Measurements from ENCODE around the gene ERAP2. TPM values are rescaled to one million over a fixed set of nuclear protein-coding genes. Genes with fewer than 3 reads are reported as not detected.
A peak's percentile ranks its signal among the peaks of the same experiment; 100 is the strongest.

Gene ERAP2
- total RNA-seq, 2 donors from 2014 or later: 7.5 to 24.7 TPM

- H3K36me3 ChIP-seq (replicated peaks in 1 of 2; ENCODE audit: insufficient read depth in 1 of 2, low read depth in 2 of 2): no peaks in the 10 kb centered on the region
- peak; percentile 38 to 58 (median 44) for DNase-seq
- peak; percentile 1 for ATAC-seq
- 0 to 1% methylated on average over 16 to 27 of the region's 27 CpGs for WGBS, 2 donors
- no peaks in the 10 kb centered on the region for H3K27me3 ChIP-seq
- no peak for TF ChIP-seq POLR2A (IDR thresholded peaks at IDR 0.05)
- TF ChIP-seq, protein P1, sequence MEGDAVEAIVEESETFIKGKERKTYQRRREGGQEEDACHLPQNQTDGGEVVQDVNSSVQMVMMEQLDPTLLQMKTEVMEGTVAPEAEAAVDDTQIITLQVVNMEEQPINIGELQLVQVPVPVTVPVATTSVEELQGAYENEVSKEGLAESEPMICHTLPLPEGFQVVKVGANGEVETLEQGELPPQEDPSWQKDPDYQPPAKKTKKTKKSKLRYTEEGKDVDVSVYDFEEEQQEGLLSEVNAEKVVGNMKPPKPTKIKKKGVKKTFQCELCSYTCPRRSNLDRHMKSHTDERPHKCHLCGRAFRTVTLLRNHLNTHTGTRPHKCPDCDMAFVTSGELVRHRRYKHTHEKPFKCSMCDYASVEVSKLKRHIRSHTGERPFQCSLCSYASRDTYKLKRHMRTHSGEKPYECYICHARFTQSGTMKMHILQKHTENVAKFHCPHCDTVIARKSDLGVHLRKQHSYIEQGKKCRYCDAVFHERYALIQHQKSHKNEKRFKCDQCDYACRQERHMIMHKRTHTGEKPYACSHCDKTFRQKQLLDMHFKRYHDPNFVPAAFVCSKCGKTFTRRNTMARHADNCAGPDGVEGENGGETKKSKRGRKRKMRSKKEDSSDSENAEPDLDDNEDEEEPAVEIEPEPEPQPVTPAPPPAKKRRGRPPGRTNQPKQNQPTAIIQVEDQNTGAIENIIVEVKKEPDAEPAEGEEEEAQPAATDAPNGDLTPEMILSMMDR (IDR thresholded peaks at IDR 0.05): no peak
- no peaks in the 10 kb centered on the region for H3K9me3 ChIP-seq
- H3K4me3 ChIP-seq: peak overlapping the region; percentile 62 to 91
- H3K27ac ChIP-seq: peak overlapping the region; percentile 89 to 96 (median 96)
- H3K4me1 ChIP-seq: peaks cover 36% of the 10 kb centered on the region
- intact Hi-C loops (cut with DNase I): no loop called here
Measured at GRCh38 chr5:96936431-96937320, 60.4 kb downstream of the ERAP2 start.

- no peak overlapping the region for H3K27ac ChIP-seq
- intact Hi-C loops (cut with DNase I): no loop called here
- ATAC-seq (no peak), DNase-seq (no peak)
- peaks cover 17% of the 10 kb centered on the region for H3K4me1 ChIP-seq
- WGBS, 2 donors: 78 to 79% methylated on average over 3 of the region's 3 CpGs
- no peak overlapping the region for H3K4me3 ChIP-seq
- TF ChIP-seq POLR2A (IDR thresholded peaks at IDR 0.05): no peak
- TF ChIP-seq, protein P1 (IDR thresholded peaks at IDR 0.05): no peak
- H3K36me3 ChIP-seq (replicated peaks in 1 of 2; ENCODE audit: insufficient read depth in 1 of 2, low read depth in 2 of 2): no peaks in the 10 kb centered on the region
- H3K9me3 ChIP-seq: no peaks in the 10 kb centered on the region
- H3K27me3 ChIP-seq: no peaks in the 10 kb centered on the region
Measured at GRCh38 chr5:96940586-96940985, 64.3 kb downstream of the ERAP2 start.

- Histone ChIP-seq H3K4me3 (no peak overlapping the region), H3K27me3 (no peaks in the 10 kb centered on the region), H3K9me3 (no peaks in the 10 kb centered on the region), H3K27ac (no peak overlapping the region), H3K4me1 (peaks cover 21% of the 10 kb centered on the region), H3K36me3 (replicated peaks in 1 of 2; ENCODE audit: insufficient read depth in 1 of 2, low read depth in 2 of 2) (no peaks in the 10 kb centered on the region)
- ATAC-seq (no peak), DNase-seq (no peak)
- intact Hi-C loops (cut with DNase I): no loop called here
- WGBS, 2 donors: 68 to 70% methylated on average over 4 of the region's 4 CpGs
- TF ChIP-seq, protein P1 (IDR thresholded peaks at IDR 0.05): no peak
- TF ChIP-seq POLR2A (IDR thresholded peaks at IDR 0.05): no peak
Measured at GRCh38 chr5:96941140-96941539, 64.8 kb downstream of the ERAP2 start.

GRCh38 chr5:96942078-96942477, 65.8 kb downstream of the ERAP2 start:
- Histone ChIP-seq H3K4me1 (peaks cover 28% of the 10 kb centered on the region), H3K4me3 (no peak overlapping the region), H3K27ac (no peak overlapping the region), H3K9me3 (no peaks in the 10 kb centered on the region), H3K27me3 (no peaks in the 10 kb centered on the region), H3K36me3 (replicated peaks in 1 of 2; ENCODE audit: insufficient read depth in 1 of 2, low read depth in 2 of 2) (no peaks in the 10 kb centered on the region)
- intact Hi-C loops (cut with DNase I): no loop called here
- TF ChIP-seq POLR2A (IDR thresholded peaks at IDR 0.05): no peak
- TF ChIP-seq, protein P1 (IDR thresholded peaks at IDR 0.05): no peak
- DNase-seq: no peak
- ATAC-seq: no peak
- 95% methylated on average over 9 of the region's 9 CpGs for WGBS, 2 donors
